Right atrium auricular region (tissue), 2 donors: Measurements from ENCODE around the gene CAMK2N1. TPM values are rescaled to one million over a fixed set of nuclear protein-coding genes. Genes with fewer than 3 reads are reported as not detected.
A peak's percentile ranks its signal among the peaks of the same experiment; 100 is the strongest.

Source experiments
- DNase-seq: peaks from one replicate; pipeline ENCODE4 v3.0.0-alpha.2; 2019; ENCODE audit warnings: low spot score
- H3K27ac ChIP-seq, 2 donors: fragments of 200-600 bp; sonication (generic); 1 replicate in 1 of 2; 2 replicates in 1 of 2; pipeline ENCODE4 v1.5.1; 2016 to 2019
- H3K27me3 ChIP-seq, 2 donors: fragments of 200-600 bp; sonication (generic); one replicate each; pipeline versions ENCODE4 v1.5.1 to v1.6.0; 2017 to 2019
- H3K36me3 ChIP-seq: fragments of 200-600 bp; sonication (generic); one replicate; pipeline ENCODE4 v1.5.1; 2016
- H3K4me1 ChIP-seq, 2 donors: fragments of 200-600 bp; sonication (generic); one replicate each; pipeline versions ENCODE4 v1.5.1 to v1.6.0; 2017 to 2019
- H3K4me3 ChIP-seq, 2 donors: fragments of 200-600 bp; sonication (generic); 1 replicate in 1 of 2; 2 replicates in 1 of 2; pipeline ENCODE4 v1.5.1; 2017 to 2019; ENCODE audit warnings: mild to moderate bottlenecking in 1 of 2, moderate library complexity in 1 of 2
- H3K9me3 ChIP-seq, 2 donors: fragments of 200-600 bp; sonication (generic); one replicate each; pipeline ENCODE4 v1.5.1; 2019
- total RNA-seq, 2 donors: library from RNA; depleted of rRNA; stranded (reverse); fragments of >200 nt; gene quantifications; one replicate each; pipeline ENCODE4 v1.1.0, GENCODE V29; 2016
- TF ChIP-seq, protein P1 (sequence below), 2 donors: fragments of 200-600 bp; sonication (generic); IDR thresholded peaks; one replicate each; pipeline ENCODE4 v1.5.1; 2019; ENCODE audit warnings: antibody characterized with exemption in 2 of 2

The CAMK2N1 gene
- total RNA-seq, 2 donors from 2014 or later, result 5.3 to 13.4 TPM

DNA sequence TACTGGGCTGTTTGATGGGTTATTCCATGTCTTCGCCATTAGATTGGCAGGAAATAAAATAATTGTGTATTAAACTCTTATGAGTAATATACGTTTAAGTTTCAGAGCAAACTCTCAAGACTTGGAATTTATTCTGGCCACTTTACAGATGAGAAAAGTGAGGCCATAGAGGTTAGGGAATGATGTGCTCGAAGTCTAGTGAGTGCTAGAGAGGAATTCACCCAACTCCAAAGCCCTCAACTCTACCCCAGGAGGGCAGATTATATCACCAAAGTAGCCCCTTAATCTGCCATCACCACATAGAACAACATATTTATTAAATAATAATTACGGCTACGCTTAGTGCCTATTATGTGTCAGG is 22.4 kb upstream of the CAMK2N1 start:
- peaks cover 0 to 39% of the 10 kb centered on the region in 2 donors for H3K4me1 ChIP-seq
- no peak for DNase-seq
- no peaks in the 10 kb centered on the region for H3K27me3 ChIP-seq
- TF ChIP-seq, protein P1, sequence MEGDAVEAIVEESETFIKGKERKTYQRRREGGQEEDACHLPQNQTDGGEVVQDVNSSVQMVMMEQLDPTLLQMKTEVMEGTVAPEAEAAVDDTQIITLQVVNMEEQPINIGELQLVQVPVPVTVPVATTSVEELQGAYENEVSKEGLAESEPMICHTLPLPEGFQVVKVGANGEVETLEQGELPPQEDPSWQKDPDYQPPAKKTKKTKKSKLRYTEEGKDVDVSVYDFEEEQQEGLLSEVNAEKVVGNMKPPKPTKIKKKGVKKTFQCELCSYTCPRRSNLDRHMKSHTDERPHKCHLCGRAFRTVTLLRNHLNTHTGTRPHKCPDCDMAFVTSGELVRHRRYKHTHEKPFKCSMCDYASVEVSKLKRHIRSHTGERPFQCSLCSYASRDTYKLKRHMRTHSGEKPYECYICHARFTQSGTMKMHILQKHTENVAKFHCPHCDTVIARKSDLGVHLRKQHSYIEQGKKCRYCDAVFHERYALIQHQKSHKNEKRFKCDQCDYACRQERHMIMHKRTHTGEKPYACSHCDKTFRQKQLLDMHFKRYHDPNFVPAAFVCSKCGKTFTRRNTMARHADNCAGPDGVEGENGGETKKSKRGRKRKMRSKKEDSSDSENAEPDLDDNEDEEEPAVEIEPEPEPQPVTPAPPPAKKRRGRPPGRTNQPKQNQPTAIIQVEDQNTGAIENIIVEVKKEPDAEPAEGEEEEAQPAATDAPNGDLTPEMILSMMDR (IDR thresholded peaks at IDR 0.05), result no peak
- no peaks in the 10 kb centered on the region for H3K9me3 ChIP-seq
- H3K4me3 ChIP-seq, result peak overlapping the region; percentile 92 to 94
- peak overlapping the region; percentile 89 to 91 for H3K27ac ChIP-seq
- peaks cover 7% of the 10 kb centered on the region for H3K36me3 ChIP-seq

DNA sequence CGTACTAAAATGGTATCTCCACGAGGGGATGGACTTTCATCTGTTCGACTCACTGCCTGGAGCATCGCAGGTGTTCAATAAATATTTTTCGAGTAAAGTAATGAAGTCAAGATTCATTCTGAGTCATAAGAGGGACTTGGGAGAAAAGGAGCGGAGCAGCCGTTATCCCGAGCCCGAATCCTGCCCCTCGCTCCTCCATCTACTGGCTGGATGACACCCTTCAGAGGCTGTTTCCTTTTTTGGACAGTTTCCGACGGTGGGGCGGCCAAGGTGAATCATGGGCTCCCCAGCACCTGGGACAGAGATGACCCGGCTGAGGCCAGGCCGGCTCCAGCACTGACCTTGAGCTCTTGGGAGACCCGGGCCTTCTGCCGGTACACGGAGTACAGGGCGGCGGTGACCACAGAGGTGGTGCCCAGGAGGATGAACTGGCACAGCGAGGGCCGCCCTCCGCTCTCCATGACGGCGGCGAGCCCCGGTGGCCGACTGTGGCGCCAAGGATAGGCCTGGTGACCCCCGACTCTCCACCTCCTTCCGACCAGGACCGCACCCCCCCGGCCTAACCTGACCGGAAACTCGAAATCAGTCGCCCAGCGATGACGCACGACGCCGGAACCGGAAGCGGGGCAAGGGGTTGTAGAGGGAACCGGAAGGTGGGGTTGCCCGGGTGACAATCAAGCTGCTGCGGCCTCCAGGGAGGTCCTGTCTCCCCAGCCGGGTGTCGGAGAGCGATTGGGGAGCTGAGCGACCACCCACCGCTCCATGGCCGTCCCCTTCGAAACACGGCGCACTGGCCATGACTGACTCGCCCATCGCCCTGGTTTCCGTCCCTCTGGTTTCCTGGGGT is 21.8 kb upstream of the CAMK2N1 start, which contains the start of gene MUL1:
TSS of gene MUL1 (minus strand) at position 588 of the 847 bp plus-strand sequence. CDS start at position 461, 127 bp downstream.
- no peaks in the 10 kb centered on the region for H3K27me3 ChIP-seq
- no peaks in the 10 kb centered on the region for H3K9me3 ChIP-seq
- peak within 1 kb of the TSS; percentile 92 to 94 for H3K4me3 ChIP-seq
- TF ChIP-seq, protein P1 (IDR thresholded peaks at IDR 0.05), result no peak
- peaks cover 0 to 39% of the 10 kb centered on the region in 2 donors for H3K4me1 ChIP-seq
- peak; percentile 95 for DNase-seq
- peaks cover 13% of the 10 kb centered on the region for H3K36me3 ChIP-seq
- H3K27ac ChIP-seq, result peak within 1 kb of the TSS; percentile 89 to 91

DNA sequence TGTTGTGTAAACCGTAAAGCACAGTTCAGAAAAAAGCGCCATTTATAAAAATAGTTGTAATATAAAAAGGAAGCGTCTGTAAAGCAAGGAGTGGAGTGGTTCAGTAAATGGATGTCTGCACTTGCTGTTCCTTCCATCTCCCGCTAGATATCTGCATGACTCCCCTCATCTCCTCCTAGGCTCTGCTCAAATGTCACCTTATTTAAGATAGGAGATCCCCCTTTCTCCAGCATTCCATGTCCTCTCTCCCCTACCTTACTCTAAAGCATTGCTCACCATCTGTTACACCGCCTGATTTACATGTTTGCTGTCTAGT is 21.2 kb upstream of the CAMK2N1 start:
- Histone ChIP-seq H3K27ac (peak overlapping the region; percentile 89 to 91), H3K4me3 (peak overlapping the region; percentile 92 to 94), H3K27me3 (no peaks in the 10 kb centered on the region), H3K4me1 (peaks cover 0 to 39% of the 10 kb centered on the region in 2 donors), H3K9me3 (no peaks in the 10 kb centered on the region), H3K36me3 (peaks cover 18% of the 10 kb centered on the region)
- TF ChIP-seq, protein P1 (IDR thresholded peaks at IDR 0.05), result no peak
- no peak for DNase-seq

DNA sequence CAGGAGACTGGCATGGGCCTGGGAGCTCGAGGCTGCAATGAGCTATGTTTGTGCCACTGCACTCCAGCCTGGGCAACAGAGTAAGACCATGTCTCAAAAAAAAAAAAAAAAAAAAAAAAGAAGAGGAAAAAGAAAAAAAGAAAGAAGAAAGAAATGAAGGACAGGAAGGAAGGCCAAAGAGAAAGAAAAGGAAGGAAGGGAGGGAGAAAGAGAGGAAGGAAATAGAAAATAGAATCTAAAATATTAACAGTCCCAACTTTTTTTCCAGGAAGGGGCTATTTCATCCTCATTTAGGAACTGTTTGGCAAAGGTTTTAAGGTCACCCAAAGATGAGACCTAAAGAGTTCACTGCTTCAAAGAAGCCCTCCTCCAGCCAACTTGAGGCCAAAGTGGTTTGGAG is 19.5 kb upstream of the CAMK2N1 start:
- TF ChIP-seq, protein P1 (IDR thresholded peaks at IDR 0.05), result no peak
- H3K4me3 ChIP-seq, result no peak overlapping the region
- no peak overlapping the region for H3K27ac ChIP-seq
- H3K36me3 ChIP-seq, result peaks cover 36% of the 10 kb centered on the region
- H3K9me3 ChIP-seq, result no peaks in the 10 kb centered on the region
- no peaks in the 10 kb centered on the region for H3K27me3 ChIP-seq
- peaks cover 0 to 39% of the 10 kb centered on the region in 2 donors for H3K4me1 ChIP-seq
- no peak for DNase-seq

DNA sequence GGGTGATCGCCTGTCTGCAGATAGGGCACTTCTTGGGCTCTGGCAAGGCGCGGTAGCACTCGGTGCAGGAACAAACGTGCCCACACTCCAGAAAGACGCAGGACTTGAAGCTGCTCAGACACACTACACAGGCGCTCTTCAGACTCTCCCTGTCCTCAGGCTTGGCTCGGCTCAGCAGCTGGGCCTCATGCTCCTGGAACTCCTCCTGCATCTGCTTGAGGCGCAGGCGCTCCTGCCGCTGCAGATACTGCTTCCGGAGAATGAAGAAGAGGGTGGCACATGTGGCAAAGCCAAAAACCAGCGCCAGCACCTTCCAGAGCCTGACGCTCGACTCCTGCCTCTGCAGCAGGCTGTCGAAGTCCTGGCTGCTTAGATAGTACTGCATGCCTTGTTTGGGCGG is 14.7 kb upstream of the CAMK2N1 start:
- peaks cover 57% of the 10 kb centered on the region for H3K36me3 ChIP-seq
- no peak for DNase-seq
- no peak overlapping the region for H3K4me3 ChIP-seq
- H3K27me3 ChIP-seq, result no peaks in the 10 kb centered on the region
- H3K27ac ChIP-seq, result no peak overlapping the region
- peaks cover 0 to 22% of the 10 kb centered on the region in 2 donors for H3K4me1 ChIP-seq
- H3K9me3 ChIP-seq, result no peaks in the 10 kb centered on the region
- TF ChIP-seq, protein P1 (IDR thresholded peaks at IDR 0.05), result no peak
